GM12874 (cell line): ENCODE measurements around the gene SIAH1.

Source experiments
- TF ChIP-seq, protein P1 (sequence below): IDR thresholded peaks from 2 replicates; pipeline ENCODE4 v1.5.1; 2011; ENCODE audit warnings: low read depth, mild to moderate bottlenecking, control low read depth, low read length, moderate library complexity; ENCODE audit not compliant: insufficient read depth

SIAH1 gene

GRCh38 chr16:48347191-48347865 is 37.9 kb downstream of the SIAH1 start:
- TF ChIP-seq, protein P1, sequence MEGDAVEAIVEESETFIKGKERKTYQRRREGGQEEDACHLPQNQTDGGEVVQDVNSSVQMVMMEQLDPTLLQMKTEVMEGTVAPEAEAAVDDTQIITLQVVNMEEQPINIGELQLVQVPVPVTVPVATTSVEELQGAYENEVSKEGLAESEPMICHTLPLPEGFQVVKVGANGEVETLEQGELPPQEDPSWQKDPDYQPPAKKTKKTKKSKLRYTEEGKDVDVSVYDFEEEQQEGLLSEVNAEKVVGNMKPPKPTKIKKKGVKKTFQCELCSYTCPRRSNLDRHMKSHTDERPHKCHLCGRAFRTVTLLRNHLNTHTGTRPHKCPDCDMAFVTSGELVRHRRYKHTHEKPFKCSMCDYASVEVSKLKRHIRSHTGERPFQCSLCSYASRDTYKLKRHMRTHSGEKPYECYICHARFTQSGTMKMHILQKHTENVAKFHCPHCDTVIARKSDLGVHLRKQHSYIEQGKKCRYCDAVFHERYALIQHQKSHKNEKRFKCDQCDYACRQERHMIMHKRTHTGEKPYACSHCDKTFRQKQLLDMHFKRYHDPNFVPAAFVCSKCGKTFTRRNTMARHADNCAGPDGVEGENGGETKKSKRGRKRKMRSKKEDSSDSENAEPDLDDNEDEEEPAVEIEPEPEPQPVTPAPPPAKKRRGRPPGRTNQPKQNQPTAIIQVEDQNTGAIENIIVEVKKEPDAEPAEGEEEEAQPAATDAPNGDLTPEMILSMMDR: no peak

- TF ChIP-seq, protein P1: no peak
Observed at GRCh38 chr16:48342591-48342990, 42.6 kb downstream of the SIAH1 start.

GRCh38 chr16:48340054-48340453 is 45.2 kb downstream of the SIAH1 start:
- TF ChIP-seq, protein P1: no peak

DNA sequence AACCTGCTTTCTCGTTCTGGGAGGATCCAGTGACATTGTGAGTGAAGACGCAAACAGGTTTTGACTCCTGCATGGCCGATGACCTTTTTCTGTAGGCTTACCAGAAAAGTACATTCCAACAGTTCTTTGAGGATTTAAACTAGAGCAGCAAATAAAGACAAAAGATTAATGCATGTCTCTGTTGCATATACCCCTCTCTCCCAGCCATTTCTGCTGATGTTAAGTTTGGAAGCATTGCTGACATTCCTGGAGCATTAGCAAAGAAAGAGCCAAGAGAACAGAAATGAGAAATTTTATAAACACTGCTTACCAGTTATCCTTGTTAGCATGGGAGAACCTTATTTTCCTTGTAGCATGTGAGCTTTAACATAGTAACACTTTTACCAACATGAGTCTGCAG is 49.3 kb downstream of the SIAH1 start:
- TF ChIP-seq, protein P1: no peak

GRCh38 chr16:48334325-48334724 is 50.9 kb downstream of the SIAH1 start:
- TF ChIP-seq, protein P1: 0 out of 2 replicates have a peak, but pooled peaks have one; percentile 11

GRCh38 chr16:48332978-48333377 is 52.2 kb downstream of the SIAH1 start:
- TF ChIP-seq, protein P1: no peak

DNA sequence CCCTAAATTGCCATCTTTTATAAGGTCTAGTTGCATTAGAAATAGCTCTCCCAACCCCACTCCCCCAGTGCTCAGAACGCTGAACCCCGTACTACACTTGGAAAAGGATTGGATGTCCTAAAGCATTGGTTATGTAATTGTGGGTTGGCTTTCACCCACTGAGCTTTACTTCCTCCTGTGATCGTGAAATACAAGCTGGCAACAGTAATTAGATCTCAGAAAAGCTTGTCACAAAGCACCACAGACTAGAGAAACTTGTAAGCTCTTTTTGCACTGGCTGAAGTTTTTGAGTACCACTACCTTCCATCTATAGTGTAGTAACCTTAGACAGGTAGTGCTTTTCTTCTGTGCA is 54.4 kb downstream of the SIAH1 start:
- TF ChIP-seq, protein P1: no peak
